Trophoblast cell (in vitro differentiated cells and primary cell): ENCODE measurements around the gene ARFGEF3.

Experiments
- DNase-seq, 2 donors: peaks; one replicate each; pipeline ENCODE4 v3.0.0-alpha.2; 2016
- H2AFZ ChIP-seq: 2 replicates; pipeline ENCODE4 v1.6.1; 2013; ENCODE audit warnings: low read length, moderate library complexity, mild to moderate bottlenecking; ENCODE audit not compliant: insufficient read depth, poor library complexity
- H2AK5ac ChIP-seq: 2 replicates; pipeline ENCODE4 v1.6.1; 2013; ENCODE audit warnings: mild to moderate bottlenecking, low read length
- H2BK120ac ChIP-seq: 2 replicates; pipeline ENCODE4 v1.6.1; 2013; ENCODE audit warnings: low read length, mild to moderate bottlenecking, moderate library complexity; ENCODE audit not compliant: insufficient read depth, poor library complexity
- H2BK12ac ChIP-seq: 2 replicates; pipeline ENCODE4 v1.6.1; 2013; ENCODE audit warnings: mild to moderate bottlenecking, low read length, moderate library complexity
- H2BK5ac ChIP-seq: 2 replicates; pipeline ENCODE4 v1.6.1; 2013; ENCODE audit warnings: low read length, low read depth, moderate library complexity, mild to moderate bottlenecking; ENCODE audit not compliant: poor library complexity
- H3K14ac ChIP-seq: 2 replicates; pipeline ENCODE4 v1.6.1; 2013; ENCODE audit warnings: mild to moderate bottlenecking, low read length
- H3K18ac ChIP-seq: 2 replicates; pipeline ENCODE4 v1.6.1; 2013; ENCODE audit warnings: mild to moderate bottlenecking, low read length
- H3K23ac ChIP-seq: 2 replicates; pipeline ENCODE4 v1.6.1; 2013; ENCODE audit warnings: low read length
- H3K27ac ChIP-seq: 2 replicates; pipeline ENCODE4 v1.5.1; 2013; ENCODE audit warnings: low read depth, mild to moderate bottlenecking, inconsistent platforms, low read length, moderate library complexity
- H3K27me3 ChIP-seq: 2 replicates; pipeline ENCODE4 v1.6.1; 2013; ENCODE audit warnings: inconsistent platforms, mild to moderate bottlenecking, low read length, moderate library complexity; ENCODE audit not compliant: insufficient read depth
- H3K36me3 ChIP-seq, 2 experiments: 1 replicate in 1 of 2; 2 replicates in 1 of 2; pipeline ENCODE4 v1.6.1; 2013; ENCODE audit warnings: low read length in 2 of 2, mild to moderate bottlenecking in 2 of 2, moderate library complexity in 1 of 2; ENCODE audit not compliant: insufficient read depth in 2 of 2, control insufficient read depth in 1 of 2
- H3K4ac ChIP-seq: 2 replicates; pipeline ENCODE4 v1.6.1; 2013; ENCODE audit warnings: low read depth, mild to moderate bottlenecking, low read length, moderate library complexity
- H3K4me1 ChIP-seq, 2 experiments: 1 replicate in 1 of 2; 2 replicates in 1 of 2; pipeline ENCODE4 v1.6.1; 2013; ENCODE audit warnings: low read length in 2 of 2, mild to moderate bottlenecking in 2 of 2, moderate library complexity in 1 of 2; ENCODE audit not compliant: insufficient read depth in 2 of 2, control insufficient read depth in 1 of 2
- H3K4me2 ChIP-seq: 2 replicates; pipeline ENCODE4 v1.6.1; 2013; ENCODE audit warnings: inconsistent platforms, mild to moderate bottlenecking, low read length, moderate library complexity
- H3K4me3 ChIP-seq: 2 replicates; pipeline ENCODE4 v1.5.1; 2013; ENCODE audit warnings: mild to moderate bottlenecking, low read depth, low read length, inconsistent platforms
- H3K79me1 ChIP-seq: one replicate; pipeline ENCODE4 v1.6.1; 2013; ENCODE audit warnings: low read length
- H3K79me2 ChIP-seq: 2 replicates; pipeline ENCODE4 v1.6.1; 2013; ENCODE audit warnings: low read length, mild to moderate bottlenecking; ENCODE audit not compliant: control insufficient read depth, insufficient read depth, poor library complexity
- H3K9ac ChIP-seq: 2 replicates; pipeline ENCODE4 v1.6.1; 2013; ENCODE audit warnings: mild to moderate bottlenecking, low read length
- H3K9me3 ChIP-seq: 2 replicates; pipeline ENCODE4 v1.6.1; 2013; ENCODE audit warnings: low read depth, mild to moderate bottlenecking, control low read depth, inconsistent platforms, low read length; ENCODE audit not compliant: insufficient read depth
- H4K12ac ChIP-seq: 2 replicates; pipeline ENCODE4 v1.6.1; 2013; ENCODE audit warnings: low read depth, mild to moderate bottlenecking, low read length, moderate library complexity
- H4K8ac ChIP-seq: 2 replicates; pipeline ENCODE4 v1.6.1; 2013; ENCODE audit warnings: low read depth, mild to moderate bottlenecking, low read length, moderate library complexity
- H4K91ac ChIP-seq: one replicate; pipeline ENCODE4 v1.6.1; 2013; ENCODE audit warnings: low read depth, mild to moderate bottlenecking, low read length, moderate library complexity
- WGBS: extraction: QIAGEN DNeasy Blood & Tissue Kit; methylation state at CpG from one replicate; pipeline ENCODE4 v1.1.7; 2013; ENCODE audit warnings: missing lambda C conversion rate; ENCODE audit not compliant: insufficient read length, insufficient coverage; ENCODE audit errors: extremely low coverage; 5-methylcytosine and 5-hydroxymethylcytosine counted together

The ARFGEF3 gene

DNA sequence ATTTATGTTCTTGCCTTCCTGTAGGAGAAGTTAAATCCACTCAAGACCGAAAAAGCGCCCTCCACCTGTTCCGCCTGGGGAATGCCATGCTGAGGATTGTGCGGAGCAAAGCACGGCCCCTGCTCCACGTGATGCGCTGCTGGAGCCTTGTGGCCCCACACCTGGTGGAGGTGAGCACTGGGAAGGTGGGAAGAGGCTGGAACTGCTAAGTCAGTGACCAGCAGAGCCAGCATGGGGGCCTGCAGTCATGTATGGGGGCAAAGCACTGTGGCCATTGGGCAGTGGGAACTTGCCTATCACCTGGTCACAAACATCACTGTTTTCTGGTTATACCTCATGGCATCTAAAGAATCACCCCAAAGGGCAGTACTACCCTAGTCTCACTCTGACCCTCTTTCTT lies 135.0 kb downstream of the ARFGEF3 start:
- Histone ChIP-seq H3K14ac (no peak overlapping the region), H2AFZ (no peak overlapping the region), H4K12ac (no peak overlapping the region), H3K27ac (no peak overlapping the region), H2BK12ac (no peak overlapping the region), H3K27me3 (no peaks in the 10 kb centered on the region), H2BK5ac (no peak overlapping the region), H2AK5ac (no peak overlapping the region), H4K91ac (no peak overlapping the region), H3K9ac (peak overlapping the region; percentile 31), H3K4me2 (no peak overlapping the region), H3K79me1 (no peaks in the 10 kb centered on the region), H3K36me3 (no peaks in the 10 kb centered on the region), H3K4me3 (no peak overlapping the region), H3K23ac (no peak overlapping the region), H3K9me3 (peaks cover 2% of the 10 kb centered on the region), H2BK120ac (no peak overlapping the region), H4K8ac (no peak overlapping the region), H3K4me1 (peaks cover 0 to 3% of the 10 kb centered on the region in 2 experiments), H3K4ac (no peak overlapping the region), H3K18ac (no peak overlapping the region), H3K79me2 (no peaks in the 10 kb centered on the region)
- DNase-seq = peak; percentile 74 to 77
- no CpG with 5 or more reads among the region's 7 CpGs for WGBS

- Histone ChIP-seq H3K4me3 (no peak overlapping the region), H2BK12ac (no peak overlapping the region), H3K79me1 (no peaks in the 10 kb centered on the region), H3K9ac (no peak overlapping the region), H4K8ac (no peak overlapping the region), H3K14ac (no peak overlapping the region), H3K18ac (no peak overlapping the region), H3K36me3 (no peaks in the 10 kb centered on the region), H2BK5ac (no peak overlapping the region), H2BK120ac (no peak overlapping the region), H3K4ac (no peak overlapping the region), H3K27ac (no peak overlapping the region), H3K9me3 (peaks cover 2% of the 10 kb centered on the region), H3K4me1 (peaks cover 0 to 3% of the 10 kb centered on the region in 2 experiments), H2AFZ (no peak overlapping the region), H4K12ac (no peak overlapping the region), H3K23ac (no peak overlapping the region), H4K91ac (no peak overlapping the region), H3K79me2 (no peaks in the 10 kb centered on the region), H2AK5ac (no peak overlapping the region), H3K4me2 (no peak overlapping the region), H3K27me3 (no peaks in the 10 kb centered on the region)
- peak; percentile 62 to 78 for DNase-seq
- WGBS = no CpG with 5 or more reads among the region's 1 CpG
These were observed 136.1 kb downstream of the ARFGEF3 start for GRCh38 chr6:138297761-138298298.

DNA sequence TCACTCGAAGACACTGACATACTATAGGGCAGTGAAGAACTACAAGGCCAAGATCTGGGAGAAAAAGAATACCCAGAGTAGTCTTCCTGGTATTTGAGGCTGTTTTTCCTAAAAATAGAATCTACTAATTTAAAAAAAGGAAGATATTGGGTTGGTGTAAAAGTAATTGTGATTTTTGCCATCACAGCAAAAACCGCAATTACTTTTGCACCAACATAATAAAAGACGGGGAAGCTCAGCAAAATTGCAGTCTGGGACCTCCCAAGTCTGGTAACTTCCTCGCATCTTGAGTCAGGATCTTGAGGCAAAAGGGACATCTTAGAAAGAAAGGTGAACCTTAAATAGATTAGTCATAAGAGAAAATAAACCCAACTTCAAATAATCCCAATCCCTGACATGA lies 138.7 kb downstream of the ARFGEF3 start:
- Histone ChIP-seq H3K27me3 (no peaks in the 10 kb centered on the region), H3K79me2 (no peaks in the 10 kb centered on the region), H3K4ac (no peak overlapping the region), H3K4me2 (no peak overlapping the region), H3K27ac (no peak overlapping the region), H3K4me1 (peaks cover 0 to 3% of the 10 kb centered on the region in 2 experiments), H3K79me1 (no peaks in the 10 kb centered on the region), H2AFZ (no peak overlapping the region), H2BK12ac (no peak overlapping the region), H4K91ac (no peak overlapping the region), H3K23ac (no peak overlapping the region), H3K9me3 (peaks cover 2% of the 10 kb centered on the region), H3K36me3 (no peaks in the 10 kb centered on the region), H4K12ac (no peak overlapping the region), H2BK5ac (no peak overlapping the region), H3K9ac (no peak overlapping the region), H4K8ac (no peak overlapping the region), H2AK5ac (no peak overlapping the region), H2BK120ac (no peak overlapping the region), H3K18ac (no peak overlapping the region), H3K4me3 (no peak overlapping the region), H3K14ac (no peak overlapping the region)
- WGBS = no CpG with 5 or more reads among the region's 4 CpGs
- DNase-seq = no peak

DNA sequence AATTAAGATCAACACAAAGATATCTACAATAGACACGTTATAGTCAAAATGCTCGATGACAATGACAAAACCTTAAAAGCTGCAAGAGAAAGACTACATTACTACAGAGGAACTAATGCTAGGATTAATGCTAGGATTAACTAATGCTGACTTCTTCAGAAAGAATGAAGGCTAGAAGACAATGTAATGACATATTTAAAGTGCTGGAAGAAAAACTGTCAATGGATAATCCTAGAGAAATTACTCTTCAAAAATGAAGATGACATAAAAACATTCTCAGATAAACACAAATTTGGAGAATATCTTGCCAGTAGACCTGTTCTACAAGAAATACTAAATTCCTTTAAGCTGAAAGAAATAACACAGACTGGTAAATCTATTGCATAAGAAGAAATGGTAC lies 140.8 kb downstream of the ARFGEF3 start:
- H3K4me3 ChIP-seq = no peak overlapping the region
- WGBS = no CpG with 5 or more reads among the region's 2 CpGs
- no peak overlapping the region for H2AK5ac ChIP-seq
- H3K23ac ChIP-seq = no peak overlapping the region
- H3K4me1 ChIP-seq = peaks cover under 1 to 8% of the 10 kb centered on the region in 2 experiments
- no peak overlapping the region for H3K9ac ChIP-seq
- H2BK12ac ChIP-seq = no peak overlapping the region
- no peak overlapping the region for H2BK5ac ChIP-seq
- H3K9me3 ChIP-seq = peaks cover 2% of the 10 kb centered on the region
- no peak overlapping the region for H4K8ac ChIP-seq
- no peaks in the 10 kb centered on the region for H3K79me1 ChIP-seq
- no peaks in the 10 kb centered on the region for H3K36me3 ChIP-seq
- no peak overlapping the region for H2BK120ac ChIP-seq
- H2AFZ ChIP-seq = no peak overlapping the region
- no peaks in the 10 kb centered on the region for H3K27me3 ChIP-seq
- no peak overlapping the region for H4K91ac ChIP-seq
- H3K79me2 ChIP-seq = no peaks in the 10 kb centered on the region
- H3K4me2 ChIP-seq = no peak overlapping the region
- H3K4ac ChIP-seq = no peak overlapping the region
- no peak overlapping the region for H4K12ac ChIP-seq
- H3K14ac ChIP-seq = no peak overlapping the region
- no peak overlapping the region for H3K18ac ChIP-seq
- H3K27ac ChIP-seq = no peak overlapping the region
- peak; percentile 28 to 88 for DNase-seq
